OCI-LY1 (cell line): Measurements from ENCODE around the gene PLIN4.

ENCODE experiments used
- H2AFZ ChIP-seq: fragments of 200-600 bp; sonication (generic), shearing (Covaris generic); 2 replicates; pipeline ENCODE4 v1.6.0; 2014; ENCODE audit warnings: antibody characterized with exemption, mild to moderate bottlenecking, low read length
- H3F3A ChIP-seq: fragments of 200-600 bp; sonication (generic), shearing (Covaris generic); 2 replicates; pipeline ENCODE4 v1.6.0; 2014; ENCODE audit warnings: mild to moderate bottlenecking, antibody characterized with exemption, low read length, moderate library complexity; ENCODE audit not compliant: insufficient read depth
- H3K27ac ChIP-seq: fragments of 200-600 bp; sonication (generic); 2 replicates; pipeline ENCODE4 v1.5.1; 2014; ENCODE audit warnings: low read length, mixed run types, mild to moderate bottlenecking, low read depth; ENCODE audit not compliant: poor library complexity, severe bottlenecking
- H3K27me3 ChIP-seq: fragments of 200-600 bp; sonication (generic); 2 replicates; pipeline ENCODE4 v1.6.0; 2014; ENCODE audit warnings: antibody characterized with exemption, mild to moderate bottlenecking, low read length, moderate library complexity; ENCODE audit not compliant: insufficient read depth
- H3K36me3 ChIP-seq: fragments of 200-600 bp; sonication (generic); 2 replicates; pipeline ENCODE4 v1.6.1; 2014; ENCODE audit warnings: mild to moderate bottlenecking, antibody characterized with exemption, low read length, moderate library complexity, mixed read lengths; ENCODE audit not compliant: insufficient read depth
- H3K4me1 ChIP-seq: fragments of 200-600 bp; sonication (generic); 2 replicates; pipeline ENCODE4 v1.5.1; 2014; ENCODE audit warnings: mild to moderate bottlenecking, low read length, moderate library complexity; ENCODE audit not compliant: insufficient read depth, severe bottlenecking
- H3K4me2 ChIP-seq: fragments of 200-600 bp; sonication (generic), shearing (Covaris generic); 2 replicates; pipeline ENCODE4 v1.6.1; 2014; ENCODE audit warnings: low read length
- H3K4me3 ChIP-seq: fragments of 200-600 bp; sonication (generic); 2 replicates; pipeline ENCODE4 v1.5.1; 2014; ENCODE audit warnings: low read length, low read depth, mild to moderate bottlenecking, mixed read lengths; ENCODE audit not compliant: poor library complexity, severe bottlenecking
- H3K79me2 ChIP-seq: fragments of 200-600 bp; shearing (Covaris generic); 2 replicates; pipeline ENCODE4 v1.6.1; 2016; ENCODE audit warnings: mixed run types, low read length, mixed read lengths; ENCODE audit not compliant: insufficient read depth
- H3K9ac ChIP-seq: fragments of 200-600 bp; sonication (generic), shearing (Covaris generic); 2 replicates; pipeline ENCODE4 v1.6.1; 2014; ENCODE audit warnings: mild to moderate bottlenecking, low read length, mixed read lengths
- H3K9me2 ChIP-seq: fragments of 200-600 bp; sonication (generic), shearing (Covaris generic); 2 replicates; pipeline ENCODE4 v1.6.1; 2014; ENCODE audit warnings: low read depth, mild to moderate bottlenecking, low read length, mixed read lengths
- H3K9me3 ChIP-seq: fragments of 200-600 bp; shearing (Covaris generic); 2 replicates; pipeline ENCODE4 v1.6.1; 2014; ENCODE audit warnings: low read length, mixed read lengths
- H4K20me1 ChIP-seq: fragments of 200-600 bp; sonication (generic), shearing (Covaris generic); 2 replicates; pipeline ENCODE4 v1.6.0; 2016; ENCODE audit warnings: mild to moderate bottlenecking, low read length; ENCODE audit not compliant: insufficient read depth
- CTCF ChIP-seq: fragments of 200-600 bp; sonication (generic), shearing (Covaris generic); IDR thresholded peaks from 2 replicates; pipeline ENCODE4 v1.5.1; 2017; ENCODE audit warnings: mild to moderate bottlenecking, antibody characterized with exemption, low read length, moderate library complexity, mixed read lengths
- EZH2 ChIP-seq: fragments of 200-600 bp; sonication (generic), shearing (Covaris generic); IDR thresholded peaks from 2 replicates; pipeline ENCODE4 v1.8.0; 2017; ENCODE audit warnings: borderline replicate concordance, mixed run types, mild to moderate bottlenecking, antibody characterized with exemption, low read length, moderate library complexity, mixed read lengths

PLIN4 gene

GRCh38 chr19:4553092-4553695 lies 34.9 kb upstream of the PLIN4 start:
- Histone ChIP-seq H4K20me1 (no peaks in the 10 kb centered on the region), H2AFZ (no peak overlapping the region), H3F3A (no peaks in the 10 kb centered on the region), H3K4me1 (no peaks in the 10 kb centered on the region), H3K9ac (no peak overlapping the region), H3K4me3 (no peak overlapping the region), H3K9me3 (no peaks in the 10 kb centered on the region), H3K27ac (no peak overlapping the region), H3K9me2 (no peaks in the 10 kb centered on the region), H3K36me3 (no peaks in the 10 kb centered on the region), H3K4me2 (no peak overlapping the region), H3K79me2 (no peaks in the 10 kb centered on the region), H3K27me3 (peaks cover 6% of the 10 kb centered on the region; the same call in 1 of the 2 replicates)
- TF ChIP-seq EZH2 = no peak
- TF ChIP-seq CTCF = no peak

- H3K9me3 ChIP-seq = no peaks in the 10 kb centered on the region
- H3K4me3 ChIP-seq = no peak overlapping the region
- H2AFZ ChIP-seq = no peak overlapping the region
- no peak overlapping the region for H3K9ac ChIP-seq
- H3F3A ChIP-seq = no peaks in the 10 kb centered on the region
- H3K27ac ChIP-seq = no peak overlapping the region
- no peaks in the 10 kb centered on the region for H3K36me3 ChIP-seq
- H3K4me2 ChIP-seq = no peak overlapping the region
- no peaks in the 10 kb centered on the region for H4K20me1 ChIP-seq
- peaks cover 12% of the 10 kb centered on the region; the same call in 1 of the 2 replicates for H3K27me3 ChIP-seq
- H3K79me2 ChIP-seq = no peaks in the 10 kb centered on the region
- H3K4me1 ChIP-seq = no peaks in the 10 kb centered on the region
- H3K9me2 ChIP-seq = no peaks in the 10 kb centered on the region
- TF ChIP-seq CTCF (no peak), EZH2 (no peak)
Measured at GRCh38 chr19:4552525-4552819, 34.2 kb upstream of the PLIN4 start.

GRCh38 chr19:4550479-4551050 lies 32.3 kb upstream of the PLIN4 start:
- no peak overlapping the region for H3K4me3 ChIP-seq
- H3K4me1 ChIP-seq = no peaks in the 10 kb centered on the region
- H3K9me2 ChIP-seq = no peaks in the 10 kb centered on the region
- no peaks in the 10 kb centered on the region for H3K9me3 ChIP-seq
- H3K79me2 ChIP-seq = no peaks in the 10 kb centered on the region
- H3K27ac ChIP-seq = no peak overlapping the region
- H3K9ac ChIP-seq = no peak overlapping the region
- peaks cover 12% of the 10 kb centered on the region; the same call in 1 of the 2 replicates for H3K27me3 ChIP-seq
- TF ChIP-seq EZH2 (no peak), CTCF (no peak)
- no peaks in the 10 kb centered on the region for H4K20me1 ChIP-seq
- no peaks in the 10 kb centered on the region for H3K36me3 ChIP-seq
- no peak overlapping the region for H3K4me2 ChIP-seq
- H2AFZ ChIP-seq = no peak overlapping the region
- no peaks in the 10 kb centered on the region for H3F3A ChIP-seq
